22Rv1 (cell line): ENCODE results near the gene CEP63.

Source experiments
- H3K27ac ChIP-seq: fragments of 450-650 bp; 2 replicates; pipeline ENCODE4 v1.5.1; 2017
- CTCF ChIP-seq: fragments of 450-650 bp; IDR thresholded peaks from 2 replicates; pipeline ENCODE4 v1.5.1; 2017; ENCODE audit warnings: mild to moderate bottlenecking
- ZFX ChIP-seq: fragments of 450-650 bp; IDR thresholded peaks from 2 replicates; pipeline ENCODE4 v1.6.1; 2017; ENCODE audit warnings: antibody characterized with exemption, borderline replicate concordance

CEP63 gene

GRCh38 chr3:134545818-134546217, 60.0 kb downstream of the CEP63 start:
- H3K27ac ChIP-seq = no peak overlapping the region

GRCh38 chr3:134552784-134553183, 66.9 kb downstream of the CEP63 start:
- no peak overlapping the region for H3K27ac ChIP-seq
- TF ChIP-seq ZFX (no peak), CTCF (no peak)

More at GRCh38 chr3:134545818-134546217, 60.0 kb downstream of the CEP63 start:
- TF ChIP-seq CTCF (no peak), ZFX (no peak)

GRCh38 chr3:134559591-134559990, 73.7 kb downstream of the CEP63 start:
- no peak overlapping the region for H3K27ac ChIP-seq
- TF ChIP-seq ZFX (no peak), CTCF (no peak)

GRCh38 chr3:134562055-134562454, 76.2 kb downstream of the CEP63 start:
- TF ChIP-seq CTCF (no peak), ZFX (no peak)
- H3K27ac ChIP-seq = no peak overlapping the region

- TF ChIP-seq CTCF (no peak), ZFX (no peak)
- H3K27ac ChIP-seq = no peak overlapping the region
These were observed 77.7 kb downstream of the CEP63 start for GRCh38 chr3:134563601-134564000.

- TF ChIP-seq CTCF (no peak), ZFX (no peak)
- no peak overlapping the region for H3K27ac ChIP-seq
These were observed 79.1 kb downstream of the CEP63 start for GRCh38 chr3:134564991-134565390.

GRCh38 chr3:134567605-134568004, 81.7 kb downstream of the CEP63 start:
- TF ChIP-seq ZFX (no peak), CTCF (no peak)
- no peak overlapping the region for H3K27ac ChIP-seq
